ENCODE data around the gene PSMD6.

DNA sequence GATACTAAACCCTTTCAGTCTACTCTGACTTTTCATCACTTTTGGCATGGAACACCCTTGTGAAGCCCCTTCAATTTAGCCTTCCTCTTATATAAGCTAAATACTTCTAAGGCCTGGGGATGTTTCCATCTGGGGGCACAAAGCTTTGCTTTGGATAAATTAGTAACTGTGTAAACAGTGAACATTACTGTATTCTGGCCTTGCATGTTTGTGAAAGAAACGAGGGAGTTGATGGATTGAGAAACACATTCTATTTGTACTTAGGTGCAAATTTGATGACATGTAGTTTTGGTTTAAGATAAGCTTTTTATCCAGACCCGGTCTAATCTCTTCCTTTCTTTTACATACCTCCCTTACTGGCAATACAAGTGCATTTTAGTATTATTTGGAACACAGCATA lies 19.7 kb downstream of the PSMD6 start:
- no peak for TF ChIP-seq POLR2AphosphoS5 (IDR thresholded peaks at IDR 0.05; ENCODE audit: borderline replicate concordance, low read depth, low read length)
- TF ChIP-seq EZH2 (IDR thresholded peaks at IDR 0.05): no peak
- no peak for TF ChIP-seq FOXP2 (optimal IDR thresholded peaks at IDR 0.05; ENCODE audit: control extremely low read depth, extremely low read length, insufficient read depth)
